GM19328 (cell line): ENCODE data around the gene TRABD2B.

Experiments used
- ATAC-seq: cut with Tn5 transposase; IDR thresholded peaks from one replicate; pipeline ENCODE4 v1.9.1; 2021; ENCODE audit warnings: mild to moderate bottlenecking, moderate library complexity; ENCODE audit not compliant: unreplicated experiment

Gene TRABD2B

DNA sequence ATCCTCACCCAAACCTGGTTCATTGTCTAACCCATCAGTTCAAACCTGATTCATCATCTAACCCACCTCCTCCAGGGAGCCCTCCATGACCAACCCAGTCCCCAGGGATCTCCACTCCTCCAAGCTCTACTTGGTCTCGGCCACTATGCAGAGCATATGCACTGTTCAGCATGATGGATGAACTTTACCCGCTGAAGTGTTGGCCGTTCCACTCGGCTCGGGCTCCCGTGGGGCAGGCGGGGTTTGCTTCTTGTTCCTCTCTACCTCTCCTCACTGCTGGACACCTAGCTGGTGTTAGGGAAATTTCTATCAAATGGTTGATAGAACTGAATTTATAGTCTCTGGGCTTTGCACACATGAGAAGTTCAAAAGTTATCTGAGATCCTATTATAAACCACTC lies 111.0 kb downstream of the TRABD2B start:
- no peak for ATAC-seq

DNA sequence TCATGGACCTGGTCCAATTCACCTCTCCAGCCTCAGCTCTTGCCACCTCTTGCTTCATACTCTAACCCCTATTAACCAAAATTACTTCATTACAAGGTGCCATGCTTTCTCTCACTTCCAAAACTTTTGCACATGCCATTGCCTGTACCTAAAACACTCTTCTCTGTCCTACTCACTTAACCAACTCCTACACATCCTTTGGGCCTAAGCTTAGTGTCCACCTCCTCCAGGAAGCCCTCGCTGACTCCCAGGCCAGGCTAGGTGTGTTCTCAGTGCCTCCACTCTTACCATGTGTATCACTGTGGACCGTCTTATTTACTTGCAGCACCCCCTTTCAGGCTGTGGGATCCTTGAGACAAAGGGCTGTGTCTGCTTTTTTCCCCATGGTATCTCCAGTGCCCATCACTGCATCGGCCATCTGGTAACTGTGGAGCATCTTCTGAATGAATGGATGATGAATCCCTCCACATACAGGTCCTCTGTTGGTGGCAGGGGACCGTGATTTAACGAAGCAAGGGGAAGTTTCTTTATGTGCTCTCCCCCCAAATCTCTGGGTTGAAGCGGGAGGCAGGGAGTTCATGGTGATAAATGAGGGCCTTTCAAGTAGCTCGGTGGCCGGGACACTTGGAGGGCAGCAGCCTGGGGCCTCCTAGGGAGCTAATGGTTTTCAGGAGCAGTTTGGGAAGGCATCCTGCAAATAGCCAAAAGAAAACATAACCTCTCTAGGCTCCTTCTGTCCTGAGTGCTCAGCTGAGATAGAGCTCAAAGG lies 111.9 kb downstream of the TRABD2B start:
- no peak for ATAC-seq

DNA sequence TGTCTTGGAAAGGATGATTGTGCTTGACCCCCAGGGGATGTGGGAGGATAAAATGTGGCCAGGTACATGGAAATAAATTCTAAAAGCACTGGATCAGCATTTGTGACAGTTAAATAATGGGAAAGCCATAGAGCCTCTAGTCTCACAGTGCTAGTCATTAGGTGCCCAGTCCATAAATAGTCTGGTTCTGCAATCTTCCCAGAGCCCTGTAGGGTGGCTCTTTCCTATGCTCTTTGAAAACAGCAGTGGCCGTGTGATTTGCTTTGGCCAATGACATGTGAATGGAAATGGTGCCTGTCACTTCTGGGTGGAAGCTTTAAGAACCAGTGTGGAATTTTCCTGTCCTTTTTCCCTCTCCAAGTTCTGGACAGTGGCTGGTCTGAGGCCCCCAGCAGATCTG lies 113.2 kb downstream of the TRABD2B start:
- no peak for ATAC-seq

DNA sequence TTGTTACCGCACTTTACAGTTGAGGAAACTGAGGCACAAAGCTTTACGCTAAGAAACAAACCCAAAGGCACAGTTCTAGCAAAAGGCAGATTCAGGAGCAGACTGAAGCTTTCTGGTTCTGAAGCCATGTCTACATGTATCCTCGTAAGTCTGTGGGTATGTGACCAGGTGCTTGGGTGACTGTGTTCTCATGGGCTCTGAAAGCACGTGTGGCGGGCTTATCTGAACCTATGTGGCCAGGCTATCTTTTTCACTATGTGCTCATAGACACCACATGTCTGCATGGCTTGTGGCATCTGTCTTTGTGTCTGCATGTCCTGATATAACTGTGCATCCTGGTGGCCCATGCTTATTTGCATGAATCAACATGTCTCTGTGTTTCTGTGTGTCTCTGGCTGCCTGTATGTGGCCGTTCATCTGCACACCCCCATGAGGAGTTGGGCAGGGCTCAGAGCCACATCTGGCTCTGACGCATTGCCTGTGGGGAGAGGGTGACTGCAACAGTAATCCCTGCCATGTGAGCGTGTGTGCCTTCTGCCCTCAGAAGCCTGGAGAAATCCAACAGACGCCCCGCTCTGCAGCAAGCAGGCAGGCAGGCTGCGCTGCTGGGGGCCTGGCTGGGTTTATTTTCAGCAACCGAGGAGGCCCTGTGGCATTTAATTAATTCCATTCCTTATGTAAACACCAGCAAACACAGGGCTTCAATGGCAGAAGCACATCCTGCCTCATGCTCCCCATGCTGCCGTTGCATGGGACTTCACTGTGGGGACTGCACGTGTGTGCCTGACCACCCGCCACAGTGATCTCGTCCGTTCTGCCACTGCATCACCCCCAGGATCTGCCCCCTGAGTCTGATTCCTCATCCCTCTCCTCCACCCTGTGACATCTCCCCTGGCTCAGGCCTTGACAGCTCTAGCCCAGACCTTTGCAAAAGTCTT lies 115.4 kb downstream of the TRABD2B start:
- ATAC-seq: no peak

DNA sequence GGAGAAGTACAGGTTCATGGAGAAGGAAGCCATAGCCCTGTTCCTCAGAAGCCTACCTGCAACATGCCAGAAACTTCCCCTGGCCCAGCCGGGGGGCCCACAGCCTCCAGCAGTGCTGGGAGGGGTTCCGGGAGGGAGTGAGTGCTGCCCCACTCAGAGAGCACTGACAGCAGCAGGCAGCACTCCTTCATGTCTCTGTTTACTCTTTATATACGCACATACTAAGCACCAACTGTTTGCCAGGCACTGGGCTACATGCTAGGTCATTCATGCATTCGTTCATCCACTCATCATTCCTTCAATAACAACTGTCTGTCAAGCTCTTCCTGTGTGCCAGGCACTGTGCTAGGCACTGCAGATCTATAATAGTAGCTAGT lies 120.6 kb downstream of the TRABD2B start:
- ATAC-seq: no peak

DNA sequence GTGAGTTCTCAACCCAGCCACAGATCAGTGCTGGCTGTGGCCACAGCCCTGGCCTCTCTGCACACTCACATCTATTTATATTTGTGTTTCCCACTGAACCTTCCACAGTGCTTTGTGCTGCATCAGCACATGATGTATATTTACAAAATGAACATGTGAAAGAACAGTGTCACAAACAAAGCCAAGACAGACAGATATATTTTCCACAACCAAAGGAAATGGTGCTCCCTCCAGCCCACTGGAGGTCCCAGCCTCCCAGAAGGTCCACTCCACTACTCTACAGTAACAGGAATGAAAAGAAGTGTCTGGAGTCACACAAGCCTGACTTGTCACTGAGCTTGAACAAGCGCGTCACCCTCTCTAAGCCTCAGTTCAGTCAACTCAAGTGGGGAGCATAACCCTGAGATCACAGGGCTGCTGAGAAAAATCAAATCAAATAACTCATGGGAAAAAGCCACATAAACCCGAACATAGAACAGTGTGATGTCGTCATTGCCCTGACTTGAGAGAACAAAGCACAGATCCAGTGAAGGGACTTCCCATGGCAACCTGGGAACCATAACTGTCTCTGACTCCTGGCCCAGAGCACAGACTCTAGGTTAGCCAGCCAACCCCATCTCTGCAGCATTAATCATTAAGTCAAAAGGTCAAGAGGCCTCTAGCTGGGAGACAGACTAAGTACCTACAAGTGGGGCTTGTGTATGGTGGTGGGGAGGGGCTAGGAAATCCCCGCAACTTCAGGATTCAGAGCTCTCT lies 121.2 kb downstream of the TRABD2B start:
- ATAC-seq: no peak

DNA sequence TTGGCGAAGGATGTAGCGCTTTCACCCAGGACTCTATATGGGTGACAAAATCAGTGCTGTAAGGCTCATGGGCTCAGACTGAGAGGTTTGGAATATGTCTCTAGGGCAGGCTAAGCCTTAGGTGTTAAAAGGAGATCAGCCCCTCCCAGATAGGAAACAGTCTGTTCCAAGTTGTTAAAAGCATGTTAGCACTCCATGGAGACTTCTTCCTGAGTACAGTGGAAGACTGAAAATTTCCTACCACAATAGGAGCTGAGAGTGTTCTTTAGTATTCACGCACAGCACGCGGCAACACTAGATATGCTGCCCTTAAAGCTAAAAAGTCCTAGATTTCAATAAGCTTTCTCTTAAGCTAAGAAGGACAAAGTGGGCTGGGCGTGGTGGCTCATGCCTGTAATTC lies 122.1 kb downstream of the TRABD2B start:
- no peak for ATAC-seq

DNA sequence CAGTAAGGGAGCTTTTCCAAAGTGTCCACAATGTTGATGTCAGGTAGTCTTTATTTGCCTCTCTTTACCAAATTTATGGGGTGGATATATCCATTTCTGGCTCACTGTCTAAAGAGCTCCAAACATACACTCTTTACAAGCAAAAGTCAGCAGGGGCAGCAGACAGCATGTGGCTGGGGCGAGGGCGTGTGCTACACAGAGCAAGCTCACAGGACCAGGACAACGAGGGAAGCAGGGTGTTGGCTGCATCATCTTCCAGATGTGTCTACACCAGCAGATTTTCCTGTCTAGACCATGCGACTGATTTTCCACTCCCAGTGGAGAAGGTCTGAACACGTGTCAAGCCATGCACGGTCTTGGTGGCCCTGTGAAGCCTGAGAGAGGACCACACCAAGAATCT lies 123.8 kb downstream of the TRABD2B start:
- no peak for ATAC-seq

DNA sequence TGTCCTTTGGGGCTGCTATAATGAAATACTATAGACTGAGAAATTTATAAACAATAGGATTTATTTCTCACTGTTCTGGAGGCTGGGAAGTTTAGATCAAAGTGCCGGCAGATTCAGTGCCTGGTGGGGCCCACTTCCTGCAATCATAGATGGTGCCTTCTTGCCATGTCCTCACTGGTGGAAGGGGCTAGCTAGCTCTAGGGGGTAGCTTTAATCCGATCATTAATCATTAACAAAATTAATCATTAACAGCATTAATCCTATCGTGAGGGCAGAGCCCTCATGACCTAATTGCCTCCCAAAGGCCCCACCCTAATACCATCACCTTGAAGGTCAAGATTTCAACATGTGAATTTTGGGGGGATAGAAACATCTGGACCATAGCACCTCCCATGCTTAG lies 124.3 kb downstream of the TRABD2B start:
- no peak for ATAC-seq

DNA sequence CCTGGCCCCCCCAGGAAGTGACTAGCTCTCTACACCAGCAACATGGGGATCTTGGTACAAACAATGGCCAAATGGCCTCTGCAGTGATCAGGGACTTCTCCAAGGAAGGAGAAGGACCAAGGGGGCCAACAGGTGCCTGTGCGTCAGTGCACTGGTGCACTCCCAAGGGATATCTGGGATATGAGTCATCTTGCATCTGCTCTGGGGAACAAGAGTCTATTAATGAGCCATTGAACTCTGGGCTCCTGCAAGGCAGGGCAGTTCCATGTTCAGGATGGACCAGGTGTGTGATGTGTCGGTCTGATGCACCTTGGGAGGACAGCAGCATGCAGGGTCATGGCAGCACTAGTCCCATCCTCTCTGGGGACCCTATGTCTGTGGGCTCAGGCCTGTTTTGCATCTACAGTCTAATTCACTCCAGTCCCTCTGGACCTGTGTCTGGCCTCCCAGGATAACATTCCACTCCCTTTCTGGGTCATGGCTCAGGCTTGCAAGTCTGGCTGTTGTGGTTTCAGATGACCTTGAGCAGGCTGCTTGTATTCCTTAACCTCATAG lies 125.3 kb downstream of the TRABD2B start:
- no peak for ATAC-seq

DNA sequence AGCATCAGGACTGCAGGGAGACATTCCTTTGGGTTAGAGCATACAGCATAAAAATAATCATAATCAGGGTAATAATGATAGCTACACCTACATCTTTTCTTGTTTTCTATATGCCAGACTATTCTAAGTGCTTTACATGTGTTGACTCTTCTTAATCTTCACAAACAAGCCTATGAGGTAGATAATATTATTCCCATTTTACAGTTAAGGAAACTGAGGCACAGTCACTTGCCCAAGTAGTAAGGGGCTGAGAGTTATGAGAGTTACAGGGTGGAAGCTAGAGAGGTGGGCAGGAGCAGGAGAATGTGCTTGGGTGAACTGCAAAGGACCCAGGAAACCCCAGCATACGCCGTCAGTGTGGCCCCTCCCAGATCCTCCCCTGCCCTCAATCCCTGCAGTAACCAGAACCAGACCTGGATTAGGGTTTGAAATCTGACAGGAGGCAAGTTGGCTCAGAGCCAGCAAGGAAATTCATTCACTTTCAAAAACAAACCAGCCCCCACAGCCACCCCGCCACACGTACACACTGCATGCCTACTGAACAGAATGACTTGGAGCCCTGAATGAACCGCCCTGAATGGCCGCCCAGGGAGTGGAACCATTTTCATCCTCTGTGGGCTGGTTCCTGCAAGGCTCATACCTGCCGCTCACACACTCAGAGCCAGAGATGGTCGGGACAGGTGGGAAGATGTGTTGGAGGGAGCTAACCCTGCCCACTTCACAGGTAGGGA lies 126.1 kb downstream of the TRABD2B start:
- no peak for ATAC-seq

DNA sequence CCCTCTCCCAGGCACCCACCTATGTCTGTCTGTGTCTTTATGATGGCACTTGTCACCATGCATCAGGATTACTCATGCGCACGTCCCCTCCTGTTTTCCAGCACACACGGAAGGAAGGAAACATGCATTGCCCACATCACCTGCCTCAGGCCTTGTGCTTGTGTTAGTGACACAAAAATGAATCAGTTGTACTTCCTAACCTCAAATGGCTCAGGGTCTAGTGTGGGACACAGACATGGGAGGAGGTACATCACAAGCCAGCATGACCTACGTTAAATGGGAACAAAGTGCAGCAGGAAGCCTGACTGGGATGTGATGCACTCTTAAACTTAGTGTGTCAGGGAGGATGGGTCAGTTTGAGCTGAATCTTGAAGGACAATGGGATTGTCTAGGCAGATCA lies 126.7 kb downstream of the TRABD2B start:
- no peak for ATAC-seq

DNA sequence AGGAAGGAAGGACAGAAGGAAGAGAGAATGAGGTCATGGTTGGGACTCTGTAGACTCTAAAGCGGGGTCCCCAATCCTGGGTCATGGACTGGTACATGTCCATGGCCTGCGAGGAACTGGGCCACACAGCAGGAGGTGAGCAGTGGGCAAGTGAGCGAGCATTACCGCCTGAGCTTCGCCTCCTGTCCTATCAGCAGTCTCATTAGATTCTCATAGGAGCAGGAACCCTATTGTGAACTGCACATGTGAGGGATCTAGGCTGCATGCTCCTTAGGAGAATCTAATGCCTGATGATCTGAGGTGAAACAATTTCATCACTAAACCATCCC lies 128.9 kb downstream of the TRABD2B start:
- no peak for ATAC-seq

DNA sequence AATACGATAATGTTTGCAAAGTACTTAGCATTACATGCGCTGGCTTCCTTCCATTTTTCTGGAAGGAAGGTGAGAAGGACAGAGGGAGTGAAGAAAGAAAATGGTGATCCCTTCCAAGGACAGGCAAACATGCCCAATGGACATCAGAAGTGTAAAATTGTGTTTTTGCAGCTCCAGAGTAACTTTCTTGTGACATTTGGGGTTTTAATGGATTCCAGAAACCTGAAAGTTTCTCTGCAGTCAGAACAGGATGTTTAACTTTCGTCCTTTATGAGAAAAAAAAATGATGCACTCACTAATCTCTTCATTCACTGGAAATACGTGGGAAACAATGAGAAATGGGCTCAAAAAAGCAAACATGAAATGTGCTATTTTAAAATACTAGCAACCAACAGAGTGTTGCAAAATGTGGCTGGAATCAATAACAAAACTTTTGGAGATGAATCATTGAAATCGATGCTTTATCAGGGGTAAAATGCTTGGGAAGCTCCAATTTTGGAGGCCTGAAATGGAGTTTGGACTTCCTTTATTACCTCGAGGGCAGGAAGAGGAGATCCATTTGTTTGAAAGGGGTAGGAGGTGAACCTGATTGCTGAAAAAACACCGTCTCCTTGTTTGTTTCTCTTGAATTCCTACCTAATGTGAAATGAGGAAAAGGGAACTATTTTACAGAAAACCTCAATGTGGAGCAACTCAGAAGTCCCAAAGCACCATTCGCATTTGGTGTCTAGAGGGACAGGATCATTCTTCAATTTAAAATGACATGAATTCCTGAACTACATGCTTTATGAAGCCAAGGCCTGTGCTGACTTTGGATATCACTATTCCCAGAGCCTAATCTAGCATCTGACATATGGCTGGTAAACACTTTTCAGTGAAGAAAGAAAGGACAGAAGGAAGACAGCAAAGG lies 129.5 kb downstream of the TRABD2B start:
- no peak for ATAC-seq

DNA sequence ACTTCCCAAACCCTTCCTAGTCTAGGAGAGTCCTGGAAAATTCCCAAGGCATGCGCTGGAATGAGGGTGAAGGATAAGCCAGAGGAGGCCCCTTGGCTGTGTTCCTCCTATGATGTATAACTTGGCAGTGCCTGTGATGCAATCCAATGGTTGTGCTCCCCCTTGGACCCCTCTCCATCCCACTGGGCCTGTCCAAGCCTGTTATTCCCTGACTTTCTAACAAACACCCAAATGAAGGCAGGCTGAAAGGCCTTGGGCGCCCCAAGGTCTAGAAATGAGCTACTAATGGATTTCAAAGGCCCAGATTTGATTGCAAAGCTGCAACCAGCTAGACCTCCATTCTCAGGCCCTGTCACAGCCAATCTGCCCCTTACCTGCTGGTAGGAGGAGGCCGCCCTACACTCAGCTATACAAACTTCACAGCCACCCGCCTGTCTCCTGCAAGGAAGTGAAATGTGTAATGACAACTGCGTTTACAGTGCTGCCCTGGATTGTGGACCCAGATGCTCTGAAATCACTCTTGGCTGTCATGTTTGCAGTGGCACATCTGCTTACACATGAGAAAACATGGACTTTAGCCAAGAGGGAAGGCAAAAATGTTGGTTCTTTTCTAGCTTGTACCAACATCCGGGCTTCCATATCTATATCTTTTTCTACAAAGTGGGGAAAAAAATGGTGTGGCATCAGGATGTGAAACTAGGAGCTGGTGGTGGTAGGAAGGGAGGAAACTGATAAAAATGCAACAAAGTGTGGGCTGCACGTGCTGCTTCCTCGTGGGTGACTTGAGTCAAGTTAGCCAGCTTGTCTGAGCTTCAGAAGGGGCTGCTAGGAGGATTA lies 130.4 kb downstream of the TRABD2B start:
- no peak for ATAC-seq

DNA sequence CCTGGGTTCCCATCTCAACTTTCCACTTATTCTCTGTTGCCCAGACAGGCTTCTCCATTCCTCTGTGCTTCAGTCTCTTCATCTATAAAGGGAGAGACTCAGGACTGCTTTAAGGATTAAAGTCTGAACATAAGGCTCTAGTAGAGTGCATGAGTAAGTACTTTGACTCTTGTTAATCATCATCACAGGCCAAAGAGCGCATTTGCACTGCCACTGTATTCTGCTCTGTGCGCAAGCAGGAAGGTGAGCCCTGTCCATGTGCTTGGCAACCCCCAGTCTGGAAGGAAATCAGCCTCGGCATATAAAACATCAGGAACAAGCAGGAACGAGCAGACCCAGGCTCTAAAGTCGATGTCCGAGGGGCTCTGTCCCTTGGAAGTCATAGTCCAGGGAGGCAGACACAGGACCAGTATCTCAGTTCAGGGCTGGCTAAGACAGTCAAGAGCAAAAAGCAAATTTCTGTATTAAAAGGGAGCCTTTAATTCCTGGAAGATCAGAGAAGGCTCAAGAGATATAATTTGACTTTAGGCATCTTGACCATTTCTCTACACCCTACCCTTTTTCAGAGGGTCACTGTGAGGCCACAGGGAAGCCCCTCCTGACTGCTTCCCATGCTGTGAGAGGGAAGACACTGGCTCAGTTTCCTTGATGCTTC lies 131.2 kb downstream of the TRABD2B start:
- no peak for ATAC-seq

DNA sequence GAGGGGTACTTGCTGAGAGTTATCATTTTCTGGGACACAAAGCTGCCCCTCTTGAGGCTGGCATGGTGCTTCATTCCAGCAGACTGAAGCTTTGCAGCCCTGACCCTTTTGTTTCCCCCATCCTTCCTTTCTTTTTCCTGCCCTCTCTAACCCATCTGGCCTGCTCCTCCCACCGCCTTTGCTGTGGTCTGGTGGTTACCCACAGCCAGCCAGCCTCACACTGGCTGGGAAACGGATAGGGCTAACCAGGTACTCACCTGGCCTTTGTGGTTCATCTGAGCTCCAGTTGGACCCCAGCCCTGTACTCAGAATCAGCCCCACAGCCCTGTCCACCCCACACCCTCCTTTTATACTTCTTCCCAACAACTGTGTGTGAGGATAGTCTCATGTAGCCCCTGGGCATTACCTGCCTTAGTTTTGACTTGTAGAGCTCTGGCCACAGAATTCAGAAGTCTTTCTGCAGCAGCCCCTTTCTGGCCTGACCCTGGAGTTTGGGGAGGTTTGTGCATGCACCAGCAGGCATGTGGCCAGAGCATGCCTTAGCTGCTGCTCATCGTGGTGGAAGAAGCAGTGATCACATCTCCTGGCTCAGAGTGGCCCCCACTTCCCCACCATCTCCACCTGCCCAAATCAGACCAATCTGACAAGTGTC lies 138.0 kb downstream of the TRABD2B start:
- ATAC-seq: no peak

DNA sequence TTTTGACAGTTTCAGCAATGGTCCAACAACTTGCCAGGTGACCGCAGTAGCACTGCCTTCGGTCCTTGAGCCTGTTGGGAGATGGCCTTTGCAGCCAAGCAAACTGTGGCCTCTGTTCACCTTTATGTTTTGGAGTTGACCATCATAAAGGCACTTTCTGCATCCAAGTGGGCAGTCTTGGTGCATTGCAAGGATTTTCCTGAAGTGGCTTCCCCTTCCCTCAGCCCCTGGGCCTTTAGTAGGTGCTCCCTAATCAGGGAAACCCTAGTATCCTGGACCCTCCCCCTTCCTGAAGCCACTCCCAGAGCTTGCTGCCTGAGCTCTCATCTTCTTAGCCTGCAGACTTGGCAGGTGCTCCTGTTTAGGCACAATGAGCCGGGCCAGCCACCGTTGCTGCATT lies 140.2 kb downstream of the TRABD2B start:
- ATAC-seq: no peak
